ENCODE results near the gene LHFPL3.

Gene LHFPL3

GRCh38 chr7:104851268-104851667 lies 522.9 kb downstream of the LHFPL3 start:
- no peak for DNase-seq

DNA sequence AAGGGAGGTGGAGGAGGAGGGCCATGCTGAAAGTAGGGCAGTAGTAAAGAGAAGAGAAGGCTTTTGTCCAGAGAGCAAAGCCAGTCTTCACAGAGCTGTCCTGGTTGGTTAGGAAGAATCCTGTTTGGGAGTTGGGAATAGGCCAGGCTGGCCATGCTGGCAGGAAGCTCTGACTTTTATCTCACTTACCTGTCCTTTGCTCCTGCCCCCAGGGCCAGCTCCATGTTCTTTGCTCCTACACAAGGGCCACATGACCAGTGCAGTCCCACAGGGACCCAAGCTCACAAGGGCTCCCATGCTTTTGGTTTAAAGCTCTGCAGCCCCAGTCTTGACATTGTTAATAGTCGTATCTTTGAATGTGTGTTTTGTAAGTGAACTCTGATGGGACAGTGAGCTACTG lies 524.0 kb downstream of the LHFPL3 start:
- no peak for DNase-seq

DNA sequence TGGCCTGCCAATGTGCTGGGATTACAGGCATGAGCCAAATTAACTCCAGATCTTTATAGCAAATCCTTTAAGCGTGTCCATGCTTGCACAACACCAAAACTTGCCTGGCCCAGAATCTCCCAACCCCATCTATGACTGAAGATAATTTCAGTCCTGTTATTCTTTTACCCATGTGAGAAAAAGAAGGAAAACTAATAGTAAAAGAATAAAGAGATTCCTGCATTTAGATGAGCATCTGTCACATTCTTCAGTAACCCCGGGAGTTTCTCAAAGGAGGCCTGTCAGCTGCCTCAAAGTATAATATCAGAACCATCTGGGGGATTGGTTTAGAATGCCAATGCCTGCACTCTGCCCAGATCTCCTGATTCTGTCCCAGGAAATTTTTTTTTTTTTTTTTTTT lies 527.5 kb downstream of the LHFPL3 start:
- DNase-seq: no peak

DNA sequence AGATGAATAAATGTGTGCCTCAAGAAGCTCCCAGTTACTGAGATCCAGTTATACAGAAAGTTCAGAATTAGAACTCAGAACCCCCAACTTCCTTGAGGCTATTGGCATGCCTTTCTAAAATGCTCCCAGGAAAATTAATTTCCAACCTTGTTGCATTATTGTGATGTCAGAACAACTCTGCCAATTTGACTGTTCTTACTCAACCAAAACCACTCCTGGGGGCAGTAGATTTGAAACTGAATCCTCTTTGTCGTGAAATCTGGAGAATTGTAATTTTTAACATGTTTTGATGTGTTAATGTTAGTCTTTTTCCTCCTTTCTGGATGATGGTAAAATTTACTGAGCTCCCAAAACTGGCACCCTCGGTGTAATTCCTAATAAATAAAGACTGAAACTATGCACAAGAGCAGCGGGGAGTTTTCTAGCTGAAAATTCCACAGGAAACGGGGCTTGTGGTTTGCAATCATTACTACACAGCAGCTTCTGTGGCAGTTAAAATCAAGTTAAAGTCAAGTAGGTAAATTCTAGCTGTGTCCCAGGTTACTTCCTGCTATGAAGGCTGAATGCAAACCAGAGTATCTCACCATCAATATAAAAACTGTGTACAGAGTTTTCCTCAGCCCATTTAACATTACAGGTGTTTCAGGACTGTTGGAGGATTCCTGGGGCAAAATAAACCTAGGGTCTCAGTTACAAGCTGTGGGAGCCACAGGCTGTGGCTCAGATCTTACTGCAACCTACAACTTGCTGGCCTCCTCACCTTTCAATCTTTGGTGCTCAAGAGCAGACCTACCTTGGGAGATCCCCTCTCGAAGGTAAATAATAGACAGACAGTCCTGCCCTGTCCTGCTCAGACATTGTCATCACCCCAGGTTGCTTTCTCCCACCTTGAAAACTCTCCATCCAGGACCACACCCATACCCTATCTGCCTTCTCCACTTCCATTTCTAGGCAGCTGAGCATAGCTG lies 529.3 kb downstream of the LHFPL3 start:
- no peak for DNase-seq

GRCh38 chr7:104859754-104860426 lies 531.5 kb downstream of the LHFPL3 start:
- no peak for DNase-seq

GRCh38 chr7:104861729-104862390 lies 533.5 kb downstream of the LHFPL3 start:
- no peak for DNase-seq

DNA sequence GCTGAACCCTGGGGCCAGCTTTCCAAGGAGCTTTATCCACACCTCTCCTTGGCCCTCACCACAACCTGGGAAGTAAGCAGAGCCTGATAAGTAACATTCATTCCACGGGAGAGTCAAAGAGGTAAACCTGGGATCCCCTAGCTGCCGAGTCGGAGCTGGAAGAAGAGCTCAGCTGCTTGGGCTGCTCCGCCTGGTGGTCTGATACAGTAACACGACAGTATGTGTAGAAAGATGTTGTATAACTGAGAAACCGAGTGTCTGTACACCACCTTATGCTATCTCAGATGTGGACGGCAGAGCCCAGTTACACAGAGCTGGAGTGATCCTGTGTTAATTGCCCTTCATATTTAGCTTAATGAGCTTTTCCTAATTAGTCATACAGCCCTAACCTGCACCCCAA lies 534.3 kb downstream of the LHFPL3 start:
- DNase-seq: peak in 1 of 3 experiments; percentile 35

DNA sequence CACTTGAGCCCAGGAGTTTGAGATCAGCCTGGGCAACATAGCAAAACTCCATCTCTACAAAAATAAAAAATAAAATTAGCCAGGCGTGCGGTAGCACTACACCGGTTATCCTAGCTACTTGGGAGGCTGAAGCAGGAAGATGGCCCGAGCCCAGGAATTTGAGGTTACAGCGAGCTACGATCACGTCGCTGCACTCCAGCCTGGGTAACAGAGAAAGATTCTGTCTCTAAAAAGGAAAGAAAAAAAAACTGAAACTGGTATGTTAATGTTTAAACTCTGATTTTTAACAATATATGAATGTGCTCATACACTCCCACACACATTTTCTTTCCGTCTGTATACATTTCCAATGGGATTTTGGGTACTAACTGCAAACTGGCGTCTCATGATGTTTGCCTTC lies 545.0 kb downstream of the LHFPL3 start:
- DNase-seq: no peak

DNA sequence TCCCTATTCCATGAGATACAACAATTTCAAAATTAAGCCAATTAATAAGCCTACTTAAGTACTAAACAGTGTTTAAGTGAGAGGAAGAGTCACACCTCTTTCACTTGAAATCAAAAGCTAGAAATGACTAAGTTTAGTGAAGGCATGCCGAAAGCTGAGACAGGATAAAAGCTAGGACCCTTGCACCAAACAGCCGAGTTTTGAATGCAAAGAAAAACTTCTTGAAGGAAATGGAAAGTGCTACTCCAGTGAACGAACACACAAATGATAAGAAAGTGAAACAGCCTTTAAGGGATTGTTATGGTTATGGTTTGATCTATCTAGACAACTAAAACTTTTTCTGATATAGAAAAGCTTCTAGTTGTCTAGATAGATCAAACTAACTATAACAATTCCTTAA lies 550.2 kb downstream of the LHFPL3 start:
- DNase-seq: no peak

DNA sequence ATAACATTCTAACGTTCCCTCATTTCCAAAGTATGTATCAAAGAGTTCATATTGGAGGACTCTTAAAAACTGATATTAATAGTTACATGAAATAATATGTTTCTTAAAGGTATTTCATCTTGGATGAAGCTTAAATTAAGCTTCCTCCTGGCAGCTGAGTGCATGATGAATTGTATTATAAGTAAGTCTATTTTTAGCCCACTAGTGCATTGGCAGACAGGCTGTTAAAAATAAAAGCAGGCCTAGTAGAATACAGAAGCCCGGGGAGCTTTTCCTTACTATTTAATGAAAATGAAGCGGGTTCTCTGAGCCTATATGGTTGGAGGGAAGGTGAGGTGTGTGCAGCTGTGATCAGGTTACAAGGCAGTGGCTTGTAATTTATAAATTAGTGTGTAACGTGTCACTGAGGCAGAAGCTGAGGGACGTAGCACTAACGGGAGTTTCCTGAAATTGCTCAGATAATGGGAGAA lies 554.9 kb downstream of the LHFPL3 start:
- peak in 1 of 3 experiments; percentile 35 for DNase-seq

DNA sequence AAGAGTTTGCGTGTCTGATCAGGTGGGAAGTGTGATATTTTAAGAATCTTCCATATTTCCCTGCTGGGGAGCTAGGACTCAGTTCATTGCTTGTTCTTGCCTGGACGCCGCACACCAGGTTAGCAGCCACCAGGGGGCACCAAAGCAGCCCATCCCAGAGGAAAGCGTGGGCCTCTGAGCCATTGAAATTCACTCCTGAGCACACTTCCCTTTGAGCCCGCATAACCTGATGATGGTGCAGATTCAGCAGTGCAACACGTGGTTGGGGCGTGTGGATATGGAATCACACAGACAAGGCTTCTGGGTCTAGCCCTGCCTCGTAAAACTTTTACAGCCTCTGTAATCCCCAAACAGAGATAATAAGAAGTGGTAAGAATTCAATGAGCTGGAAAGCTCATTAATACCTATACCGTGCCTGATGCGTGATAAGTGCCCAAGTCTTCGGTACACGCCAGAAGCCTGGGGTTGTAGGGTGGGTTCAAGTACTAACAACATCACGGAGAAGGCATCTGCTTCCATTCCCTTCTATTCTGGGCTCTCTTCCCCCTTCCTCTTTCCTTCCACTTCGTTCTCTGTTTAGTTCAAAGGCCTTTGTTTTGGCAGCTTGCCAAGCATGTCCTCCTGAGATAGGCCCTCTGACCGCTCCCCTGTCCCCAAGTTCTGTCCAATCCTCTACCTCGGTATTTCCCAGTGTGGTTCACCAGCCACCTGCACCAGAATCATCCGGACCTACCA lies 555.5 kb downstream of the LHFPL3 start:
- peak; percentile 43 to 82 (median 77) for DNase-seq

DNA sequence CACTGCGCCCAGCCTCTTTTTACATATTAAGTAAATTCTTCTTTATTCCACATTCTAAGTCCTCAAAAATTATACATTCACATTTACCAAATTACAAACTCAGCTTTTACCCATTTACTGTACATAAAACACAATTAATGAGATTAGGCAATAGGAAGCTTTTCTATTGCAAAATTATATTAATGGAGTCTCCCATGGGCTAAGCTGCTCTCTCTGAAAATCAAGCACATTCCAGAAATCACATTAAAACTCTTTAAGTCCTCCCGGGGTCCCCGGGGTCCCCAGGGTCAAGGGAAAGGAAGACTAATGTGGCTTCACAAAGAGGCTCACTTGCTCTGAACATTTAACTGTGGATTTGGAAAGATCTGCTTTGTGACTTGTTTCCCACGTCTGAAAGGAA lies 558.2 kb downstream of the LHFPL3 start:
- no peak for DNase-seq

GRCh38 chr7:104890216-104890615 lies 561.8 kb downstream of the LHFPL3 start:
- DNase-seq: no peak

- no peak for DNase-seq
These were observed 563.5 kb downstream of the LHFPL3 start for GRCh38 chr7:104891949-104892348.

DNA sequence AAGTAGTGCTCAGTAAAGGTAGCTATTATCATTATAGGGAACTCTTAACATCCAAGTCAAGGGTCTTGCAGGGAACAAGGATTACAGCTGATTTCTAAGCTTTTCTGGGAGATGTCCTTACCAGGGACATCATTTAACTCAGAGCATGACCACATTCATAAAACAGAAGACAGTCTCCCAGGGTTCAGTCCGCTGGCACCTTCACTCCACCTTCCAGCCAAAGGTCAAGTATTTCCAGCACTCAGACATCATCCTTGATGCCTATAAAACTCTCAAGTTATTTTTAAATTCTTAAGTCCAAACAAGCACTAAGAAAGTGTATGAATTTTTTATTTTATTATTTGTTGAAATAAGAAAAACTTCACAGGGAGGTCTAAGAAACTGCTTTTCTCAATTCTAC lies 565.9 kb downstream of the LHFPL3 start:
- no peak for DNase-seq

DNA sequence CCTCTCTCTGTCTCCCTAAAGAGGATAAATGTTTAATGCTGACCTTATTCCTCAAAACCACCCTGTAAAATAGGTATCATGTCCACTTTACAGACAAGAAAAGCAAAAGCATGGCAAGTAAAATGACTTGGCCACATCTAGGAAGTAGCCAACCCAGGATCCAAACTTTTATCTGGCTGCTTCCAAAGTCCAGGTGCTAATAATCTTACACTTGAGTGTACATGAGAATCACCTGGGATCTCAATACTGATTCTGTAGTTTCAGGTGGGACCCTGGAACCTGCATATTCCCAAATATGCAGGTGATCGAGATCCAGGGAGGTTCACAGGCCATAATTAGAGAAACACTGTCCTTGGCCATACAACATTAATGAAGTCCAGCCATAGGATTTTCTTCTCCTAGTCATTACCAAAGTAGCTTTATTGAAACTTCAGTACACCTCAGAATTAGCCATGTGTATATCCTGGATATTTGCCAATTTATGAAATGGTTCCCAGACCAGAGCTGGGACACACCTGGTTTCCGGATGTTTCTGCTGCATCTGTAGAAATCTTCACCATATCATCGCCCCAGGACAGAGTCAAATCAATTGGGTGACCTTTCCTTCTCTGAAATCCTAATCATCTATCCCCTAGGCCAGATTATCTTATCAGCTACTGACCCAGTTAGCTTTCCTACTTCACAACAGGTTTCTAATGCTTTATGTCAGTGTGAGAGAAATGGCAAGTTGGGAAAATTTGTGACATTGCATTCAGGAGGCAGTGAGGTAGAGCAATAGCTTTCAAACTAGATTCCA lies 566.5 kb downstream of the LHFPL3 start:
- DNase-seq: no peak

DNA sequence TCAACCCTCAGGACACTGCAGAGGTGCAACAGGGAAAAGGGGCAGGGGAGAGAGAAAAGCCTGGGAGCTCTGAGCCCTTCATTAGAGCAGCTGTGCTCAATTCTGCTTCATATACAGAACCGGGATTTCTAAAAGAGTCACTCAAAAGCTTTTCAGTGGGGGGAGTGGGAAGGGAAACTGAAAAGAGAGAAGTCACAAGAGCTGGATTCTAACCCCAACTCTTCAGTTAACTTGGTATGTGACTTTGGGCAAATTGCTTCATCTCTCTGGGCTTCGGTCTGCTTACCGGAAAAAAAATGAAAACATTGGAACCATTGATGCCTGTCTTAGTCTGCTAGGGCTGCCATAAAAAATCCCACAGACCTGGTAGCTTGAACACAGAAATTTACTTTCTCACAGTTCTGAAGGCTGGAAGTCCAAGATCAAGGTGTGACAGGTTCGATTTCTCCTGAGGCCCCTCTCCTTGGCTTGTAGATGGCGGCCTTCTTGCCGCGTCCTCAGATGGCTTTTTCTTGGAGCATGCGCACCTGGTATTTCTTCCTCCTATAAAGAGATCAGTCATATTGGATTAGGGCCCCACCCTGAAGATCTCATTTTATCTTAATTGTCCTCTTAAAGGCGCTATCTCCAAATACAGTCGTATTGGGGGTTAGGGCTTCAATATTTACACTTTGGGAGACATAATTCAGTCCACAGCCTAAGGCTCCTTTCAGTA lies 567.3 kb downstream of the LHFPL3 start:
- DNase-seq: peak in 1 of 3 experiments; percentile 8

- no peak for DNase-seq
These were observed 570.0 kb downstream of the LHFPL3 start for GRCh38 chr7:104898434-104898833.

- DNase-seq: peak in 2 of 3 experiments; percentile 13 to 40
These were observed 572.3 kb downstream of the LHFPL3 start for GRCh38 chr7:104900525-104901239.

DNA sequence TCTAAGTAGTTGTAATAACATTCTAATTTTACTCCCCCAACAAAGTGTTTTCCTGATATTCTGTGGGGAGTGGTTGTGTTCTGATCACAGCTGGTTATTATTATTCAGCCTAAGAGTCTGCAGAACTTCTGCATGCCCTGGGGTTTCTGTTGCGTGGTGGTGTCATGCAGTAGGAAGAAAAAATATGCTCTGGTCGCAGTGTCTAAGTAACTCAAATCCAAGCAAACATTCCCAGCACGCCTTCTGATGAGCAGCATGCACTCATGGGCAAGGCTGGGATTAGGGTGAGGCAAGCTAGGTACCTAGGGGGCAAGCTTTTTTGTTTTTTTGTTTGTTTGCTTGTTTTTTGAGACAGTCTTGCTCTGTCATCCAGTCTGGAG lies 572.8 kb downstream of the LHFPL3 start:
- no peak for DNase-seq

DNA sequence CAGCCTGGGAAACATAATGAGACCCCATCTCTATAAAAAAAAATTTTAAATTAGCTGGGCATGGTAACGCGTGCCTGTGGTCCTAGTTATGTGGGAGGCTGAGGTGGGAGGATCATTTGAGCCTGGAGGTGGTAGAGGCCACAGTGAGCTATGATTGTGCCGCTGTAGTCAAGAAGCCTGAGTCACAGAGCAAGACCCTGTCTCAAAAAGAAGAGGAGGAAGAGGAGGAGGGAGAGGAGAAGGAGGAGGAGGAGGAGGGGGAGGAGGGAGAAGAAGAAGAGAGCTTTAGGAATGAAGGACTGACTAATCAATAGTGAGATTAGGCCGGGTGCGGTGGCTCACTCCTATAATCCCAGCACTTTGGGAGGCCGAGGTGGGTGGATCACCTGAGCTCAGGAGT lies 573.8 kb downstream of the LHFPL3 start:
- DNase-seq: no peak
